ENCODE measurements around the gene POU5F1. TPM values are rescaled to one million over a fixed set of nuclear protein-coding genes. Genes with fewer than 3 reads are reported as not detected.

The POU5F1 gene
- total and polyA plus RNA-seq, 9 of the 15 experiments (the other 6 are each of a cell fraction or from before 2014, with no cell fraction given) = 0.06 to 2.0 (median 0.10) TPM; not detected in 6

DNA sequence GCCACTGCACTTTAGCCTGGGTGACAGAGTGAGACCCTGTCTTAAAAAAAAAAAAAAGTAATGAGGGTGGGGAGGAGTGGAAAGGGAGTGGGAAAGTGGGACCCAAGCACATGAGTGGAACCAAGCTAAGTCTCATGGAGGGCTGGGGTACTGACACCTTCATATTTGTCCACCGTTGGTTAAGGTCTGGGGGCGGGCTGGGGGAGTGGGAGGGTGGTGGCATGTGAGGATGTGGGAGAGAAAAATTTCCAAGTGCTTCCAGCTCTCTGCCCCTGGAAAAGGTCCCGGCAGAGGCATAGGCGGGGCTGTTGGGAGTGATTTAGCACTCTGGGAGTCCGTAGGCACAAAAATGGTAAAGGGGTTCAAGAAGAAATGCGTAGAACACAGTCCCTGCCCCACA is 37.7 kb downstream of the POU5F1 start (continued):
- TF ChIP-seq, protein P1, sequence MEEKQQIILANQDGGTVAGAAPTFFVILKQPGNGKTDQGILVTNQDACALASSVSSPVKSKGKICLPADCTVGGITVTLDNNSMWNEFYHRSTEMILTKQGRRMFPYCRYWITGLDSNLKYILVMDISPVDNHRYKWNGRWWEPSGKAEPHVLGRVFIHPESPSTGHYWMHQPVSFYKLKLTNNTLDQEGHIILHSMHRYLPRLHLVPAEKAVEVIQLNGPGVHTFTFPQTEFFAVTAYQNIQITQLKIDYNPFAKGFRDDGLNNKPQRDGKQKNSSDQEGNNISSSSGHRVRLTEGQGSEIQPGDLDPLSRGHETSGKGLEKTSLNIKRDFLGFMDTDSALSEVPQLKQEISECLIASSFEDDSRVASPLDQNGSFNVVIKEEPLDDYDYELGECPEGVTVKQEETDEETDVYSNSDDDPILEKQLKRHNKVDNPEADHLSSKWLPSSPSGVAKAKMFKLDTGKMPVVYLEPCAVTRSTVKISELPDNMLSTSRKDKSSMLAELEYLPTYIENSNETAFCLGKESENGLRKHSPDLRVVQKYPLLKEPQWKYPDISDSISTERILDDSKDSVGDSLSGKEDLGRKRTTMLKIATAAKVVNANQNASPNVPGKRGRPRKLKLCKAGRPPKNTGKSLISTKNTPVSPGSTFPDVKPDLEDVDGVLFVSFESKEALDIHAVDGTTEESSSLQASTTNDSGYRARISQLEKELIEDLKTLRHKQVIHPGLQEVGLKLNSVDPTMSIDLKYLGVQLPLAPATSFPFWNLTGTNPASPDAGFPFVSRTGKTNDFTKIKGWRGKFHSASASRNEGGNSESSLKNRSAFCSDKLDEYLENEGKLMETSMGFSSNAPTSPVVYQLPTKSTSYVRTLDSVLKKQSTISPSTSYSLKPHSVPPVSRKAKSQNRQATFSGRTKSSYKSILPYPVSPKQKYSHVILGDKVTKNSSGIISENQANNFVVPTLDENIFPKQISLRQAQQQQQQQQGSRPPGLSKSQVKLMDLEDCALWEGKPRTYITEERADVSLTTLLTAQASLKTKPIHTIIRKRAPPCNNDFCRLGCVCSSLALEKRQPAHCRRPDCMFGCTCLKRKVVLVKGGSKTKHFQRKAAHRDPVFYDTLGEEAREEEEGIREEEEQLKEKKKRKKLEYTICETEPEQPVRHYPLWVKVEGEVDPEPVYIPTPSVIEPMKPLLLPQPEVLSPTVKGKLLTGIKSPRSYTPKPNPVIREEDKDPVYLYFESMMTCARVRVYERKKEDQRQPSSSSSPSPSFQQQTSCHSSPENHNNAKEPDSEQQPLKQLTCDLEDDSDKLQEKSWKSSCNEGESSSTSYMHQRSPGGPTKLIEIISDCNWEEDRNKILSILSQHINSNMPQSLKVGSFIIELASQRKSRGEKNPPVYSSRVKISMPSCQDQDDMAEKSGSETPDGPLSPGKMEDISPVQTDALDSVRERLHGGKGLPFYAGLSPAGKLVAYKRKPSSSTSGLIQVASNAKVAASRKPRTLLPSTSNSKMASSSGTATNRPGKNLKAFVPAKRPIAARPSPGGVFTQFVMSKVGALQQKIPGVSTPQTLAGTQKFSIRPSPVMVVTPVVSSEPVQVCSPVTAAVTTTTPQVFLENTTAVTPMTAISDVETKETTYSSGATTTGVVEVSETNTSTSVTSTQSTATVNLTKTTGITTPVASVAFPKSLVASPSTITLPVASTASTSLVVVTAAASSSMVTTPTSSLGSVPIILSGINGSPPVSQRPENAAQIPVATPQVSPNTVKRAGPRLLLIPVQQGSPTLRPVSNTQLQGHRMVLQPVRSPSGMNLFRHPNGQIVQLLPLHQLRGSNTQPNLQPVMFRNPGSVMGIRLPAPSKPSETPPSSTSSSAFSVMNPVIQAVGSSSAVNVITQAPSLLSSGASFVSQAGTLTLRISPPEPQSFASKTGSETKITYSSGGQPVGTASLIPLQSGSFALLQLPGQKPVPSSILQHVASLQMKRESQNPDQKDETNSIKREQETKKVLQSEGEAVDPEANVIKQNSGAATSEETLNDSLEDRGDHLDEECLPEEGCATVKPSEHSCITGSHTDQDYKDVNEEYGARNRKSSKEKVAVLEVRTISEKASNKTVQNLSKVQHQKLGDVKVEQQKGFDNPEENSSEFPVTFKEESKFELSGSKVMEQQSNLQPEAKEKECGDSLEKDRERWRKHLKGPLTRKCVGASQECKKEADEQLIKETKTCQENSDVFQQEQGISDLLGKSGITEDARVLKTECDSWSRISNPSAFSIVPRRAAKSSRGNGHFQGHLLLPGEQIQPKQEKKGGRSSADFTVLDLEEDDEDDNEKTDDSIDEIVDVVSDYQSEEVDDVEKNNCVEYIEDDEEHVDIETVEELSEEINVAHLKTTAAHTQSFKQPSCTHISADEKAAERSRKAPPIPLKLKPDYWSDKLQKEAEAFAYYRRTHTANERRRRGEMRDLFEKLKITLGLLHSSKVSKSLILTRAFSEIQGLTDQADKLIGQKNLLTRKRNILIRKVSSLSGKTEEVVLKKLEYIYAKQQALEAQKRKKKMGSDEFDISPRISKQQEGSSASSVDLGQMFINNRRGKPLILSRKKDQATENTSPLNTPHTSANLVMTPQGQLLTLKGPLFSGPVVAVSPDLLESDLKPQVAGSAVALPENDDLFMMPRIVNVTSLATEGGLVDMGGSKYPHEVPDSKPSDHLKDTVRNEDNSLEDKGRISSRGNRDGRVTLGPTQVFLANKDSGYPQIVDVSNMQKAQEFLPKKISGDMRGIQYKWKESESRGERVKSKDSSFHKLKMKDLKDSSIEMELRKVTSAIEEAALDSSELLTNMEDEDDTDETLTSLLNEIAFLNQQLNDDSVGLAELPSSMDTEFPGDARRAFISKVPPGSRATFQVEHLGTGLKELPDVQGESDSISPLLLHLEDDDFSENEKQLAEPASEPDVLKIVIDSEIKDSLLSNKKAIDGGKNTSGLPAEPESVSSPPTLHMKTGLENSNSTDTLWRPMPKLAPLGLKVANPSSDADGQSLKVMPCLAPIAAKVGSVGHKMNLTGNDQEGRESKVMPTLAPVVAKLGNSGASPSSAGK (IDR thresholded peaks at IDR 0.05) = no peak
- TF ChIP-seq, protein P2, sequence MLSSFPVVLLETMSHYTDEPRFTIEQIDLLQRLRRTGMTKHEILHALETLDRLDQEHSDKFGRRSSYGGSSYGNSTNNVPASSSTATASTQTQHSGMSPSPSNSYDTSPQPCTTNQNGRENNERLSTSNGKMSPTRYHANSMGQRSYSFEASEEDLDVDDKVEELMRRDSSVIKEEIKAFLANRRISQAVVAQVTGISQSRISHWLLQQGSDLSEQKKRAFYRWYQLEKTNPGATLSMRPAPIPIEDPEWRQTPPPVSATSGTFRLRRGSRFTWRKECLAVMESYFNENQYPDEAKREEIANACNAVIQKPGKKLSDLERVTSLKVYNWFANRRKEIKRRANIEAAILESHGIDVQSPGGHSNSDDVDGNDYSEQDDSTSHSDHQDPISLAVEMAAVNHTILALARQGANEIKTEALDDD (IDR thresholded peaks at IDR 0.05) = no peak
- TF ChIP-seq RBM17 (IDR thresholded peaks at IDR 0.05; ENCODE audit: borderline replicate concordance, low read depth, low read length) (no peak), RFX5 (IDR thresholded peaks at IDR 0.05; ENCODE audit: low read depth, low read length) (no peak), TBL1XR1 (IDR thresholded peaks at IDR 0.05; ENCODE audit: low read length in 2 of 2) (no peak), TGIF2 (CRISPR knock-in tag; IDR thresholded peaks at IDR 0.05) (no peak), FUS (optimal IDR thresholded peaks at IDR 0.05; ENCODE audit: low read depth, low read length) (no peak)
